H9 (cell line): ENCODE measurements around the gene RFNG. TPM values are rescaled to one million over a fixed set of nuclear protein-coding genes. Genes with fewer than 3 reads are reported as not detected.

Experiments
- DNase-seq: peaks from one replicate; pipeline ENCODE4 v3.0.0-alpha.2; 2017
- H2AFZ ChIP-seq: one replicate; pipeline ENCODE4 v1.6.1; 2013; ENCODE audit warnings: mild to moderate bottlenecking, low read length, control low read depth, moderate library complexity
- H2AK5ac ChIP-seq: 2 replicates; pipeline ENCODE4 v1.6.1; 2013; ENCODE audit warnings: low read length, control low read depth, mixed read lengths; ENCODE audit not compliant: insufficient read length
- H2BK120ac ChIP-seq: one replicate; pipeline ENCODE4 v1.6.1; 2013; ENCODE audit warnings: low read depth, mild to moderate bottlenecking, low read length, control low read depth, inconsistent platforms; ENCODE audit not compliant: poor library complexity, severe bottlenecking
- H2BK12ac ChIP-seq: 2 replicates; pipeline ENCODE4 v1.6.1; 2013; ENCODE audit warnings: low read length, control low read depth, mixed read lengths, low read depth; ENCODE audit not compliant: insufficient read length
- H2BK15ac ChIP-seq: 2 replicates; pipeline ENCODE4 v1.6.1; 2013; ENCODE audit warnings: low read depth, low read length, control low read depth
- H2BK20ac ChIP-seq: one replicate; pipeline ENCODE4 v1.6.1; 2013; ENCODE audit warnings: low read depth, mild to moderate bottlenecking, low read length, control low read depth, inconsistent platforms; ENCODE audit not compliant: poor library complexity, severe bottlenecking
- H2BK5ac ChIP-seq: 2 replicates; pipeline ENCODE4 v1.6.1; 2013; ENCODE audit warnings: low read length, control low read depth, mixed read lengths; ENCODE audit not compliant: insufficient read length
- H3K14ac ChIP-seq: 2 replicates; pipeline ENCODE4 v1.6.1; 2013; ENCODE audit warnings: low read length, control low read depth; ENCODE audit not compliant: insufficient read depth
- H3K18ac ChIP-seq: 2 replicates; pipeline ENCODE4 v1.6.1; 2013; ENCODE audit warnings: low read depth, mild to moderate bottlenecking, mixed read lengths, low read length, control low read depth; ENCODE audit not compliant: insufficient read length
- H3K23ac ChIP-seq: 2 replicates; pipeline ENCODE4 v1.6.1; 2013; ENCODE audit warnings: low read length, control low read depth, mixed read lengths, low read depth; ENCODE audit not compliant: insufficient read length
- H3K23me2 ChIP-seq: 2 replicates; pipeline ENCODE4 v1.6.1; 2013; ENCODE audit warnings: low read depth, mild to moderate bottlenecking, mixed read lengths, low read length, control low read depth; ENCODE audit not compliant: insufficient read length, poor library complexity, severe bottlenecking
- H3K27ac ChIP-seq: 2 replicates; pipeline ENCODE4 v1.5.1; 2013; ENCODE audit warnings: low read length, control low read depth, mixed read lengths, low read depth; ENCODE audit not compliant: insufficient read length
- H3K27me3 ChIP-seq: 2 replicates; pipeline ENCODE4 v1.6.1; 2013; ENCODE audit warnings: low read length, control low read depth, inconsistent platforms; ENCODE audit not compliant: insufficient read depth
- H3K4ac ChIP-seq: 2 replicates; pipeline ENCODE4 v1.6.1; 2013; ENCODE audit warnings: low read depth, mild to moderate bottlenecking, control low read depth, inconsistent platforms, low read length, moderate library complexity
- H3K4me1 ChIP-seq: 2 replicates; pipeline ENCODE4 v1.6.1; 2013; ENCODE audit warnings: low read length, control low read depth, inconsistent platforms; ENCODE audit not compliant: insufficient read depth
- H3K4me2 ChIP-seq: 2 replicates; pipeline ENCODE4 v1.6.1; 2013; ENCODE audit warnings: low read length, control low read depth, mixed read lengths; ENCODE audit not compliant: insufficient read length, insufficient read depth
- H3K56ac ChIP-seq: 2 replicates; pipeline ENCODE4 v1.6.1; 2013; ENCODE audit warnings: low read depth, mild to moderate bottlenecking, mixed read lengths, low read length, control low read depth; ENCODE audit not compliant: insufficient read length
- H3K79me1 ChIP-seq: 2 replicates; pipeline ENCODE4 v1.6.1; 2013; ENCODE audit warnings: low read depth, mild to moderate bottlenecking, moderate library complexity, low read length, control low read depth, inconsistent platforms; ENCODE audit not compliant: insufficient read depth, poor library complexity, severe bottlenecking
- H3K79me2 ChIP-seq: 2 replicates; pipeline ENCODE4 v1.6.1; 2013; ENCODE audit warnings: low read length, control low read depth, inconsistent platforms; ENCODE audit not compliant: insufficient read depth
- H3K9ac ChIP-seq: 2 replicates; pipeline ENCODE4 v1.6.1; 2013; ENCODE audit warnings: low read length, control low read depth, mixed read lengths; ENCODE audit not compliant: insufficient read length; ENCODE audit errors: extremely low read depth
- H3K9me3 ChIP-seq: one replicate; pipeline ENCODE4 v1.6.1; 2013; ENCODE audit warnings: low read depth, low read length, inconsistent platforms; ENCODE audit not compliant: control insufficient read depth
- H3T11ph ChIP-seq: one replicate; pipeline ENCODE4 v1.6.1; 2013; ENCODE audit warnings: mild to moderate bottlenecking, low read length, control low read depth, inconsistent platforms
- H4K20me1 ChIP-seq: one replicate; pipeline ENCODE4 v1.6.1; 2013; ENCODE audit not compliant: control insufficient read depth, insufficient read length, insufficient read depth
- H4K5ac ChIP-seq: 2 replicates; pipeline ENCODE4 v1.6.1; 2013; ENCODE audit warnings: low read depth, mild to moderate bottlenecking, mixed read lengths, low read length, control low read depth; ENCODE audit not compliant: insufficient read length
- H4K8ac ChIP-seq: replicated peaks from 2 replicates; pipeline ENCODE4 v1.6.1; 2013; ENCODE audit warnings: low read length, control low read depth, mixed read lengths, low read depth; ENCODE audit not compliant: insufficient read length
- H4K91ac ChIP-seq: 2 replicates; pipeline ENCODE4 v1.6.1; 2013; ENCODE audit warnings: low read depth, mild to moderate bottlenecking, moderate library complexity, mixed read lengths, low read length, control low read depth; ENCODE audit not compliant: insufficient read length
- H3K27ac Mint-ChIP-seq, 3 experiments: 2 replicates in 2 of 3; 3 replicates in 1 of 3; pipeline ENCODE4 v1.8.0; 2020 to 2021; ENCODE audit warnings: mixed read lengths in 3 of 3, mild to moderate bottlenecking in 1 of 3, moderate library complexity in 1 of 3
- H3K27me3 Mint-ChIP-seq: 2 replicates; pipeline ENCODE4 v1.8.0; 2021; ENCODE audit warnings: low read depth, mild to moderate bottlenecking, moderate library complexity, mixed read lengths
- H3K36me3 Mint-ChIP-seq, 3 experiments: 2 replicates in 2 of 3; 3 replicates in 1 of 3; pipeline ENCODE4 v1.8.0; 2020 to 2021; ENCODE audit warnings: low read depth in 3 of 3, mixed read lengths in 3 of 3; ENCODE audit not compliant: insufficient read depth in 1 of 3
- H3K4me1 Mint-ChIP-seq, 2 experiments: 2 replicates each; pipeline ENCODE4 v1.8.0; 2020; ENCODE audit warnings: mixed read lengths in 2 of 2
- H3K4me3 Mint-ChIP-seq, 2 experiments: 2 replicates in 1 of 2; 3 replicates in 1 of 2; pipeline ENCODE4 v1.8.0; 2020 to 2021; ENCODE audit warnings: mild to moderate bottlenecking in 2 of 2, mixed read lengths in 2 of 2, moderate library complexity in 1 of 2
- H3K9me3 Mint-ChIP-seq, 2 experiments: 2 replicates in 1 of 2; 3 replicates in 1 of 2; pipeline ENCODE4 v1.8.0; 2020; ENCODE audit warnings: mild to moderate bottlenecking in 2 of 2, mixed read lengths in 2 of 2, moderate library complexity in 1 of 2
- WGBS: extraction: QIAGEN DNeasy Blood & Tissue Kit; methylation state at CpG from one replicate; pipeline ENCODE4 v1.1.7; 2013; ENCODE audit warnings: missing lambda C conversion rate, low lambda C conversion rate, mixed read lengths; ENCODE audit not compliant: insufficient read length; ENCODE audit errors: extremely low coverage; 5-methylcytosine and 5-hydroxymethylcytosine counted together
- total RNA-seq: library from RNA; stranded (reverse); gene quantifications from 2 replicates; pipeline ENCODE4 v1.2.1, GENCODE V29; 2021
- TF ChIP-seq, protein P1 (sequence below): fragments of 200-600 bp; sonication (generic); conservative IDR thresholded peaks from 3 replicates; pipeline ENCODE4 v1.8.0; 2021; ENCODE audit warnings: antibody characterized with exemption, mild to moderate bottlenecking

RFNG gene
- total RNA-seq, 1 experiment from 2014 or later: 34.0 TPM

DNA sequence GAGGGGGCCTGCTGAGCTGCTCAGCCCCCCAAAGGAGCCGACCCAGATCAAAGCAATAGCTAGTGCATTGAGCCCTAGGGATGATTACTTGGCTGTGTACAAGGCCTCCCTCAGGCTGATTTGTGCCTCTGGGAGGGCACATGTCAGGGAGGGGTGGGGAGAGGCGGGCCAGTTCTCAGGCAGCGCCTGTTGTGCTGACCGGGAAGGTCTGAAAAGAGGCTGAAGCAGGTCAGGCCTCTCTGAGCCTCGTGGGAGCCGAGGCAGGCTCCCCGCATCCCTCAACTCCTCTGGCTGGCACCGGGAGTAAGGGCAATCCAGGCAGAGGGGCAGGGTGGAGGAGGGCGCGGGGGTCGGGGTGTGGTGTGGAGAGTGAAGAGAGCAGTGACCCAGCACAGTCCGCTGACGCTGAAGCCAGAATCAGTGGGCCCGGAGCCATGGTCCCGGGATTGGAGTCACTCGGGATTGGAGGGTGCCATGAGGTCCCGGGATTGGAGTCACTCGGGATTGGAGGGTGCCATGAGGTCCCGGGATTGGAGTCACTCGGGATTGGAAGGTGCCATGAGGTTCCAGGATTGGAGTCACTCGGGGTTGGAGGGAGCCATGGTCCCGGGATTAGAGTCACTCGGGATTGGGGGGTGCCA lies 17.1 kb downstream of the RFNG start:
- Histone ChIP-seq H3K4ac (no peak overlapping the region), H4K20me1 (no peaks in the 10 kb centered on the region), H2AFZ (no peak overlapping the region), H3K9me3 (no peaks in the 10 kb centered on the region), H4K91ac (no peak overlapping the region), H2BK120ac (no peak overlapping the region), H2AK5ac (no peak overlapping the region), H3K79me2 (no peaks in the 10 kb centered on the region), H3K4me1 (no peaks in the 10 kb centered on the region), H3K27ac (no peak overlapping the region), H3K9ac (no peak overlapping the region), H3K23me2 (peaks cover 8% of the 10 kb centered on the region), H3K4me2 (no peak overlapping the region), H3K79me1 (no peaks in the 10 kb centered on the region), H3T11ph (no peak overlapping the region), H3K14ac (no peak overlapping the region), H2BK12ac (no peak overlapping the region), H2BK15ac (no peak overlapping the region), H3K27me3 (no peaks in the 10 kb centered on the region; the same call in 1 of the 2 replicates), H4K8ac (no peak overlapping the region), H3K23ac (no peak overlapping the region), H2BK5ac (no peak overlapping the region), H3K56ac (no peak overlapping the region), H3K18ac (no peak overlapping the region), H4K5ac (no peak overlapping the region), H2BK20ac (no peak overlapping the region)
- Mint-ChIP-seq H3K9me3 (no peaks in the 10 kb centered on the region), H3K27ac (0 out of 7 replicates have a peak overlapping the region, but pooled peaks of 1 of the 3 experiments have one; percentile 47), H3K36me3 (peaks cover 8 to 18% (median 15%) of the 10 kb centered on the region in 3 experiments; a peak in 6 of 7 replicates), H3K4me1 (peaks cover 7 to 24% of the 10 kb centered on the region in 2 experiments), H3K4me3 (peak overlapping the region in 1 of 2 experiments; percentile 62; a peak in 1 of 5 replicates), H3K27me3 (peaks cover 10% of the 10 kb centered on the region)
- DNase-seq: peak; percentile 76
- TF ChIP-seq, protein P1, sequence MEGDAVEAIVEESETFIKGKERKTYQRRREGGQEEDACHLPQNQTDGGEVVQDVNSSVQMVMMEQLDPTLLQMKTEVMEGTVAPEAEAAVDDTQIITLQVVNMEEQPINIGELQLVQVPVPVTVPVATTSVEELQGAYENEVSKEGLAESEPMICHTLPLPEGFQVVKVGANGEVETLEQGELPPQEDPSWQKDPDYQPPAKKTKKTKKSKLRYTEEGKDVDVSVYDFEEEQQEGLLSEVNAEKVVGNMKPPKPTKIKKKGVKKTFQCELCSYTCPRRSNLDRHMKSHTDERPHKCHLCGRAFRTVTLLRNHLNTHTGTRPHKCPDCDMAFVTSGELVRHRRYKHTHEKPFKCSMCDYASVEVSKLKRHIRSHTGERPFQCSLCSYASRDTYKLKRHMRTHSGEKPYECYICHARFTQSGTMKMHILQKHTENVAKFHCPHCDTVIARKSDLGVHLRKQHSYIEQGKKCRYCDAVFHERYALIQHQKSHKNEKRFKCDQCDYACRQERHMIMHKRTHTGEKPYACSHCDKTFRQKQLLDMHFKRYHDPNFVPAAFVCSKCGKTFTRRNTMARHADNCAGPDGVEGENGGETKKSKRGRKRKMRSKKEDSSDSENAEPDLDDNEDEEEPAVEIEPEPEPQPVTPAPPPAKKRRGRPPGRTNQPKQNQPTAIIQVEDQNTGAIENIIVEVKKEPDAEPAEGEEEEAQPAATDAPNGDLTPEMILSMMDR: no peak
- WGBS: no CpG with 5 or more reads among the region's 23 CpGs
